Measurements from ENCODE around the gene LRFN4. TPM values are rescaled to one million over a fixed set of nuclear protein-coding genes. Genes with fewer than 3 reads are reported as not detected.

Gene LRFN4
- total RNA-seq, 1 donor from 2014 or later: 19.6 TPM

DNA sequence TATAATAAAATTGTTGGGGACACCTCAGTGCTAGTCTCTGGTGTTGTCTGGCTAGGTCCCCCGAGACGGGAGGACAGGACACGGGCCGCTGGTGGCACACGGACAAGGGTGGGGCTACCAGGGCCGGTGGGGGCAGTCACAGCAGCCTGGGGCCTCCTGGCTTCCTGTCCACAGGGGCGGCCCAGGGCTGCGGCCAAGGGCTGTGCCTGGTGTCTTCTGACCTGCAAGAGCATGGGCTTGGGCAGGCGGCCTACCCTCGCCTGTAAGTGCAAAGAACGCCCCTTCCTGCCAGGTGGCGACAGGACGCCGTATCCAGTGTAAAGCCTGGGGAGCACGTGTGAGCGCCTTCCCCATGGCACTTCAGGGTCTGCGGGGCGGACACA lies 3.6 kb downstream of the LRFN4 start:
- Mint-ChIP-seq H3K36me3 (ENCODE audit: insufficient read depth) (no peaks in the 10 kb centered on the region), H3K27me3 (no peaks in the 10 kb centered on the region), H3K27ac (no peak overlapping the region), H3K4me1 (ENCODE audit: low read depth) (peaks cover 4% of the 10 kb centered on the region), H3K4me3 (ENCODE audit: low read depth) (no peak overlapping the region), H3K9me3 (ENCODE audit: low read depth) (no peaks in the 10 kb centered on the region)
- TF ChIP-seq, protein P1, sequence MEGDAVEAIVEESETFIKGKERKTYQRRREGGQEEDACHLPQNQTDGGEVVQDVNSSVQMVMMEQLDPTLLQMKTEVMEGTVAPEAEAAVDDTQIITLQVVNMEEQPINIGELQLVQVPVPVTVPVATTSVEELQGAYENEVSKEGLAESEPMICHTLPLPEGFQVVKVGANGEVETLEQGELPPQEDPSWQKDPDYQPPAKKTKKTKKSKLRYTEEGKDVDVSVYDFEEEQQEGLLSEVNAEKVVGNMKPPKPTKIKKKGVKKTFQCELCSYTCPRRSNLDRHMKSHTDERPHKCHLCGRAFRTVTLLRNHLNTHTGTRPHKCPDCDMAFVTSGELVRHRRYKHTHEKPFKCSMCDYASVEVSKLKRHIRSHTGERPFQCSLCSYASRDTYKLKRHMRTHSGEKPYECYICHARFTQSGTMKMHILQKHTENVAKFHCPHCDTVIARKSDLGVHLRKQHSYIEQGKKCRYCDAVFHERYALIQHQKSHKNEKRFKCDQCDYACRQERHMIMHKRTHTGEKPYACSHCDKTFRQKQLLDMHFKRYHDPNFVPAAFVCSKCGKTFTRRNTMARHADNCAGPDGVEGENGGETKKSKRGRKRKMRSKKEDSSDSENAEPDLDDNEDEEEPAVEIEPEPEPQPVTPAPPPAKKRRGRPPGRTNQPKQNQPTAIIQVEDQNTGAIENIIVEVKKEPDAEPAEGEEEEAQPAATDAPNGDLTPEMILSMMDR (IDR thresholded peaks at IDR 0.05; ENCODE audit: unreplicated experiment): no peak
- no peak for DNase-seq (ENCODE audit: low spot score, unreplicated experiment)

DNA sequence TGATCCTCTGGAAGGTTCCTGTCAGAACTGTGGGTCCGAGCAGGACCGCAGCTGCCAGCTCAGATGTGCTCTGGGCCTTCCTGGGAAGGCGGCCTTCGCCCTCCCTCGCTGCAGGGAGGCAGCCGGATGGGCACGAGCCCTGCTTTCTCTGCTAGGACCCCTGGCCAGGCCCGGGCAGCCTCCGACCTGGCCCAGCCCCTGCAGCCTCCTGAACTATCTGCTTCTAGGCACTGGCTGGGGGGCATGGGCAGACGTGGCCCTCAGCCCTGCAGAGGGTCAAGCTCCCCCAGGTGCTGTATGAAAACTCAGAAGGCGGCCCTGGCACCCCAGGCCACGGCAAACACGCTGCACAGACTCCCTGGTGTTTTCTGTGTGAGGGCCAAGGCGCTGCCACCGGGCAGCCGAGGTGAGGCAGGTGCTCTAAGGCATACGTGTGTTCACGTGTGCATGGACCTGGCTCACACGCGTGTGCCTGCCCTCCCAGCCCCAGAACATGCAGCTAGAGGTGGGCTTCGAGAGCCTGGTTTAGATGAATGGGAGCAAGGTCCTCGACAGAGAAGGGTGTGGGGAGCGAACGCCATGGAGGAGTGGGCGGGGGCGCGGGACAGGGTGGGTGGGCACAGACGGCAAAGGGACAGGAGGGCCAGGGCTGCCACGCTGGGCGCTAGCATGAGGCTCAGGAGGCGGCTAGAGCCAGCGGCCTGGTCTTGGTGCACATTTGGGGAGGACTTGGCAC lies 4.3 kb downstream of the LRFN4 start:
- Mint-ChIP-seq H3K27me3 (no peaks in the 10 kb centered on the region), H3K4me1 (ENCODE audit: low read depth) (no peaks in the 10 kb centered on the region), H3K9me3 (ENCODE audit: low read depth) (no peaks in the 10 kb centered on the region), H3K4me3 (ENCODE audit: low read depth) (no peak overlapping the region), H3K27ac (no peak overlapping the region), H3K36me3 (ENCODE audit: insufficient read depth) (no peaks in the 10 kb centered on the region)
- TF ChIP-seq, protein P1 (IDR thresholded peaks at IDR 0.05; ENCODE audit: unreplicated experiment): no peak
- DNase-seq (ENCODE audit: low spot score, unreplicated experiment): no peak

DNA sequence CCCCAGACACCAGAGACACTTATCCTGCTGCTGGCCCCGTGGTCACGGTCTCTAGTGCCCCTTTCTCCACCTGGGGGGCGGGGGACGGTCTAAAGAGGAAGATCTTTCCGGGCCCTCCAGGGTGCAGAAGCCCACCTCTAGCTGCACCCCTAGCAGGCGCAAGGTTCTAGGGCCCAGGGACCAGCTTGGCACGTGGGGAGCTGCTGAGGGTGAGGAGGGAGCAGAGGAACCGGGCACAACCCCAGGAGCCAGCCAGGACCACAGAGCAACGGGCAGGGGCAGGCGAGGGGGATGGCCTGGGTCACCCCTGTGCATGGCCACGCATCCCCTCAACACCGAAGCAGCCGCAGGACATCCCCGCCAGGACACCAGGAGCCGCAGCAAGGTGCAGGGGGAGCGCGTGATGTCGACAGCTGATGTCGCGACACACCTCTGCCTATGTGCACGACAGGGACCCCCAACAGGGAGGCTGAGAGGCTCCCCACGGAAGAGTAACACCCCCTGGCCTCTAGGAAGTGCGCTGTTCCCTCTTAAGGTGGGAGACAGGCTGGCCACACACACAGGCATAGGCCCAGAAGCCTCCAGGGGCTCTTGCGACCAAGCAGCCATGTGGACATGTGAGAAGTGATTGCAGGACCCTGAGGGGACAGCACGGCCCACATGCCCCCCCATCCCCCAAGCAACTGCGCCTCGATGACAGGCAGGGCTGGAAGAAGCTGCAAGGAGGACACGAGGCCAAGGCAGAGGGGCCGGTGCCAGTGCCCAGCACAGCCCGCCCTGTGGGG lies 5.1 kb downstream of the LRFN4 start:
- Mint-ChIP-seq H3K4me1 (ENCODE audit: low read depth) (no peaks in the 10 kb centered on the region), H3K4me3 (ENCODE audit: low read depth) (no peak overlapping the region), H3K27me3 (no peaks in the 10 kb centered on the region), H3K9me3 (ENCODE audit: low read depth) (no peaks in the 10 kb centered on the region), H3K36me3 (ENCODE audit: insufficient read depth) (no peaks in the 10 kb centered on the region), H3K27ac (no peak overlapping the region)
- no peak for DNase-seq (ENCODE audit: low spot score, unreplicated experiment)
- TF ChIP-seq, protein P1 (IDR thresholded peaks at IDR 0.05; ENCODE audit: unreplicated experiment): no peak

DNA sequence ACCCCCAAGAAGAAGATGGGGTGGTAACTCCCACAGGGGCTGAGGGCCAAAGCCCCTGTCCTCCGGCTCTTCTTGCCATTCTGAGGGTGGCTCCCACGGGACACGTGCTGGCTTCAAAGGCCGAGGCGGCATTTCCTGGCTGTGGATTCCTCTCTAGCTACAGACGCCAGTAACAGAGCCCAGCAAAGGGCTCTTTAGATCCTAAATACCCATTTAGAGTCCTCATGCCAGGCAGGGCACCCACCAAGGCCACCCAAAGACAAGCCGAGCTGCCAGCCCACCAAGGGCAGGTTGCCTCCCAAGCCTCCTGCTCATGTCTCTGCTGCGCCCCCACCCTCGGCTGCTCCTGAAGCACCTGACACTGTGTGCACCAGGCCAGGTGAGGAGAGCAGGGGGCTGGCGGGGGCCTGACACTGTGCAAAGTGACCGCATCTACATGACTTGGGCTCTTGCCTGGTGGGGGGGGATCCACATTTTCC lies 5.7 kb downstream of the LRFN4 start:
- H3K9me3 Mint-ChIP-seq (ENCODE audit: low read depth): no peaks in the 10 kb centered on the region
- TF ChIP-seq, protein P1 (IDR thresholded peaks at IDR 0.05; ENCODE audit: unreplicated experiment): no peak
- no peaks in the 10 kb centered on the region for H3K36me3 Mint-ChIP-seq (ENCODE audit: insufficient read depth)
- no peaks in the 10 kb centered on the region for H3K4me1 Mint-ChIP-seq (ENCODE audit: low read depth)
- H3K27ac Mint-ChIP-seq: no peak overlapping the region
- H3K27me3 Mint-ChIP-seq: no peaks in the 10 kb centered on the region
- H3K4me3 Mint-ChIP-seq (ENCODE audit: low read depth): no peak overlapping the region
- DNase-seq (ENCODE audit: low spot score, unreplicated experiment): no peak

DNA sequence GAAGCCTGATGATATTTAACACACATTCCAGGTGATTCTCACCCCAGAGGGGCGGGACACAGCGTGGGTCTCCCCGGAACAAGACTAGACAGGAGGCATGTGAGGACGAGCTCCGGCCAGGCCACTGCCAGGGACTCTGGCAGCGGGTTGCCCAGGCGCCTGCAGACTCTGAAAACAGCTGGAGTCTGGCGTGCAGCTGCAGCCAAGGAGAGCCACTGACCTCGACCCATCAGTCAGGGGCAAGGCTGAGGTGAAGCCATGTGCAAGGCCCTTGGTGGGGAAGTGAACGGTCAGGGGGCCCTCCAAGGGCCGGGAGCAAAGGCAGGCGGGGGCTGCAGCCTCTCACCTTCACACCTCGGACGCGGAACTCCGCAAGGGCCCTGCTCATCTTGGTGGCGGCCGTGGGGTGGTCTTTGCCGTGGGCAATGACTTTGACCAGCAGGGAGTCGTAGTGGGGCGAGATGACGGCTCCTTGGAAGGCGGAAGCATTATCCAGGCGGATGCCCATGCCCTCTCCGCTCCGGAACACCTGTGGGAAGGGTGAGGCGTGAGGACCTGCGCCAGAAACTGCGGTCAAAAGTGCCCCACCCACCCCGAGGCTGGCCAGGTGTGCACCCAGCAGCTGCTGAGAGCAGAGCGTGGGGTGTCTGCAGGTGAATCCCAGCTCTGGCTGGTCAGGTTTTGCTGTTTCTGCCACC lies 6.7 kb downstream of the LRFN4 start:
- H3K9me3 Mint-ChIP-seq (ENCODE audit: low read depth): no peaks in the 10 kb centered on the region
- H3K4me3 Mint-ChIP-seq (ENCODE audit: low read depth): no peak overlapping the region
- no peak for DNase-seq (ENCODE audit: low spot score, unreplicated experiment)
- H3K4me1 Mint-ChIP-seq (ENCODE audit: low read depth): no peaks in the 10 kb centered on the region
- TF ChIP-seq, protein P1 (IDR thresholded peaks at IDR 0.05; ENCODE audit: unreplicated experiment): no peak
- H3K27ac Mint-ChIP-seq: no peak overlapping the region
- H3K27me3 Mint-ChIP-seq: no peaks in the 10 kb centered on the region
- no peaks in the 10 kb centered on the region for H3K36me3 Mint-ChIP-seq (ENCODE audit: insufficient read depth)
